ENCODE results near the gene MEI4. TPM values are rescaled to one million over a fixed set of nuclear protein-coding genes. Genes with fewer than 3 reads are reported as not detected.
"Not testable (repeated sequence)": the region's sequence is repeated elsewhere in the genome, so short reads cannot be mapped to it uniquely, and the experiment has no call there.

Gene MEI4
- total RNA-seq, 1 donor from 2014 or later, result not detected

DNA sequence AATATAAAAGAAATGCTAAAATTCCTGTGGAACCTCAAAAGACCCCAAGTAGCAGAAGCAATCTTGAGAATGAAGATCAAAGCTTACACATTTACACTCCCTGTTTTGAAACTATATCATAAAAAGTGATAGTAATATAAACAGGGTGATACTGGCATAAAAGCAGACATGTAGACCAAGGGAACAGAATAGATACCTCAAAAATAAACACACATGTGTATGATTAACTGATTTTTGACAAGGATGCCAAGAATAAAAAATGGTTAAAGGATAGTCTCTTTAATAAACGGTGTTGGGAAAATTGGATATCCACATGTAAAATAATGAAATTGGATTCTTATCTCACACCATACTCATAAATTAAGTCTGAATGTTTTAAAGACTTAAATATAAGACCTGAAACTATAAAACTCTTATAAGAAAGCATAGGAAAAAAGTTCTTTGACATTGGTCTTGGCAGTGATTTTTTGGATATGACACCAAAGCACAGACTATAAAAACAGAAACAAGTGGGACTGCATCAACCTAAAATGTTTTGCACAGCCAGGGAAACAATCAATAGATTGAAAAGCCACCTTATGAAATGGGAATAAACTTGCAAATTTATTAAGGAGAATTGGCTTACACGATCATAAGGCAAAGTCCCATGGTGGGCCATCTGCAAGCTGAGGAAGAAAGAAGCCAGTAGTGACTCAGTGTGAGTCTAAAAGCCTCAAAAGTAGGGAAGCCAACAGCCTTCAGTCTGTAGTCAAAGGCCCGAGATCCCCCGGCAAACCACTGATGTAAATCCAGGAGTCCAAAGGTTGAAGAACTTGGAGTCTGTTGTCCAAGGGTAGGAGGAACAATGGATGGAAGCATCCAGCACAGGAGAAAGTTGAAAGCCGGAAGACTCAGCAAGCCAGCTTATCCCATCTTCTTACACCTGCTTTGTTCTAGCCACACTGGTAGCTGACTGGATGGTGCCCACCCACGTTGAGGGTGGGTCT lies 144.3 kb downstream of the MEI4 start:
- H3K9me3 ChIP-seq (ENCODE audit: control insufficient read depth in 3 of 3, low read length in 3 of 3), result peaks cover 0 to 4% (median 0%) of the 10 kb centered on the region in 3 donors
- H3K4me3 ChIP-seq (ENCODE audit: low read length in 3 of 3), result no peak overlapping the region
- H3K9ac ChIP-seq (ENCODE audit: low read depth in 1 of 3, low read length in 3 of 3), result no peak overlapping the region
- no peaks in the 10 kb centered on the region for H3K4me1 ChIP-seq (ENCODE audit: control insufficient read depth in 3 of 3, insufficient read depth in 3 of 3, low read length in 3 of 3)
- H3K27ac ChIP-seq (ENCODE audit: low read depth, low read length), result no peak overlapping the region
- no peaks in the 10 kb centered on the region for H3K27me3 ChIP-seq (ENCODE audit: control insufficient read depth in 3 of 3, insufficient read depth in 3 of 3, low read length in 3 of 3)
- H3K36me3 ChIP-seq (ENCODE audit: control insufficient read depth in 3 of 3, insufficient read depth in 3 of 3, low read length in 3 of 3), result no peaks in the 10 kb centered on the region

GRCh38 chr6:77812304-77812703 lies 159.5 kb downstream of the MEI4 start:
- Histone ChIP-seq H3K4me1 (ENCODE audit: control insufficient read depth in 3 of 3, insufficient read depth in 3 of 3, low read length in 3 of 3) (no peaks in the 10 kb centered on the region), H3K9ac (ENCODE audit: low read depth in 1 of 3, low read length in 3 of 3) (no peak overlapping the region)

GRCh38 chr6:77813090-77813489 lies 160.3 kb downstream of the MEI4 start:
- Histone ChIP-seq H3K27ac (ENCODE audit: low read depth, low read length) (no peak overlapping the region), H3K9ac (ENCODE audit: low read depth in 1 of 3, low read length in 3 of 3) (no peak overlapping the region), H3K4me1 (ENCODE audit: control insufficient read depth in 3 of 3, insufficient read depth in 3 of 3, low read length in 3 of 3) (no peaks in the 10 kb centered on the region), H3K27me3 (ENCODE audit: control insufficient read depth in 3 of 3, insufficient read depth in 3 of 3, low read length in 3 of 3) (no peaks in the 10 kb centered on the region), H3K36me3 (ENCODE audit: control insufficient read depth in 3 of 3, insufficient read depth in 3 of 3, low read length in 3 of 3) (no peaks in the 10 kb centered on the region), H3K9me3 (ENCODE audit: control insufficient read depth in 3 of 3, low read length in 3 of 3) (no peaks in the 10 kb centered on the region), H3K4me3 (ENCODE audit: low read length in 3 of 3) (no peak overlapping the region)

More at GRCh38 chr6:77812304-77812703, 159.5 kb downstream of the MEI4 start:
- no peaks in the 10 kb centered on the region for H3K36me3 ChIP-seq (ENCODE audit: control insufficient read depth in 3 of 3, insufficient read depth in 3 of 3, low read length in 3 of 3)
- no peak overlapping the region for H3K4me3 ChIP-seq (ENCODE audit: low read length in 3 of 3)
- H3K27ac ChIP-seq (ENCODE audit: low read depth, low read length), result no peak overlapping the region
- H3K9me3 ChIP-seq (ENCODE audit: control insufficient read depth in 3 of 3, low read length in 3 of 3), result no peaks in the 10 kb centered on the region
- H3K27me3 ChIP-seq (ENCODE audit: control insufficient read depth in 3 of 3, insufficient read depth in 3 of 3, low read length in 3 of 3), result no peaks in the 10 kb centered on the region

GRCh38 chr6:77814119-77814518 lies 161.3 kb downstream of the MEI4 start:
- no peaks in the 10 kb centered on the region for H3K4me1 ChIP-seq (ENCODE audit: control insufficient read depth in 3 of 3, insufficient read depth in 3 of 3, low read length in 3 of 3)

GRCh38 chr6:77815531-77815930 lies 162.7 kb downstream of the MEI4 start:
- Histone ChIP-seq H3K4me1 (ENCODE audit: control insufficient read depth in 3 of 3, insufficient read depth in 3 of 3, low read length in 3 of 3) (no peaks in the 10 kb centered on the region), H3K4me3 (ENCODE audit: low read length in 3 of 3) (no peak overlapping the region), H3K27ac (ENCODE audit: low read depth, low read length) (no peak overlapping the region), H3K27me3 (ENCODE audit: control insufficient read depth in 3 of 3, insufficient read depth in 3 of 3, low read length in 3 of 3) (no peaks in the 10 kb centered on the region), H3K9ac (ENCODE audit: low read depth in 1 of 3, low read length in 3 of 3) (no peak overlapping the region), H3K36me3 (ENCODE audit: control insufficient read depth in 3 of 3, insufficient read depth in 3 of 3, low read length in 3 of 3) (no peaks in the 10 kb centered on the region), H3K9me3 (ENCODE audit: control insufficient read depth in 3 of 3, low read length in 3 of 3) (no peaks in the 10 kb centered on the region)

More at GRCh38 chr6:77814119-77814518, 161.3 kb downstream of the MEI4 start:
- Histone ChIP-seq H3K27ac (ENCODE audit: low read depth, low read length) (no peak overlapping the region), H3K4me3 (ENCODE audit: low read length in 3 of 3) (no peak overlapping the region), H3K9ac (ENCODE audit: low read depth in 1 of 3, low read length in 3 of 3) (no peak overlapping the region), H3K36me3 (ENCODE audit: control insufficient read depth in 3 of 3, insufficient read depth in 3 of 3, low read length in 3 of 3) (no peaks in the 10 kb centered on the region), H3K9me3 (ENCODE audit: control insufficient read depth in 3 of 3, low read length in 3 of 3) (no peaks in the 10 kb centered on the region), H3K27me3 (ENCODE audit: control insufficient read depth in 3 of 3, insufficient read depth in 3 of 3, low read length in 3 of 3) (no peaks in the 10 kb centered on the region)

DNA sequence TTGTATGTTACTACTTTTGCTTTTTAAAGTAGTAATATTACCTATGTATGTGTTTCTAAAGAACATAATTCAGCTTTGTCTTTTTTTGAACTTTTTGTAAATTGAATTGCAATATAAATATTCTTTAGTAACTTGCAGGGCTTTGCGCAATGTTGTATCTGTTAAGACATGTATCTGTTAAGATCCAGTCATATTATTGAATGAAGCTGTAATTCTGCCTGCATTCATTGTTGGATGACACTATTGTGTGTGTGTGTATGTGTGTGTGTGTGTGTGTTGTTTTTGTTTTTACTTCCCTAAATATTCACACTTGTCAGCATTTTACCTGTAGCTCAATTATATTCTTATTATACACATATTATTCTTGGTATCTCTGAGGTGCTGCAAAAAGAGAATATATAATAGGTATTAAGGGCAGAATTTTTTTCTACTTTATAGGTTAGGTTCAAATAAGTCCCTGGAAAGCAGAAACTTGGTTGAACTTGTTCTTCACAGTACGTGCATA lies 164.0 kb downstream of the MEI4 start:
- Histone ChIP-seq H3K9ac (ENCODE audit: low read depth in 1 of 3, low read length in 3 of 3) (no peak overlapping the region), H3K4me3 (ENCODE audit: low read length in 3 of 3) (no peak overlapping the region), H3K27me3 (ENCODE audit: control insufficient read depth in 3 of 3, insufficient read depth in 3 of 3, low read length in 3 of 3) (no peaks in the 10 kb centered on the region), H3K4me1 (ENCODE audit: control insufficient read depth in 3 of 3, insufficient read depth in 3 of 3, low read length in 3 of 3) (no peaks in the 10 kb centered on the region), H3K9me3 (ENCODE audit: control insufficient read depth in 3 of 3, low read length in 3 of 3) (no peaks in the 10 kb centered on the region), H3K27ac (ENCODE audit: low read depth, low read length) (no peak overlapping the region), H3K36me3 (ENCODE audit: control insufficient read depth in 3 of 3, insufficient read depth in 3 of 3, low read length in 3 of 3) (no peaks in the 10 kb centered on the region)

DNA sequence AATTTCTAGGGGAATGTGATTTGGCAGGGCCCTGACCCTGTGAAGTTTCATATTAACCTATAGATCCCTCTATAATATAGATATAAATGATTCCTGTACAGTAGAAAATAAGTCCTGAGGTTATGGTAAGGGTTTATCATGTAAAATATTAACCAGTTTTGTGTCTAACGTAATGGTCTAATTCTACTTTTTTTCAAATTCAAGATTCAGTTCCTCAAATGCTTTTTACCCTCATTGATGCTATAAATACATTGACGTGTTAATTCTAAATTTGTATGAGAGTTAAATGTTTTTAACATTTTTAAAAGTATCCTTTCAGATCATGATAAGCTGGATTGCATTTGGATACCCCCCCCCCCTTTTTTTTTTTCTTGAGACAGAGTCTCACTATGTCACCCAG lies 169.4 kb downstream of the MEI4 start:
- Histone ChIP-seq H3K9ac (ENCODE audit: low read depth in 1 of 3, low read length in 3 of 3) (no peak overlapping the region), H3K4me3 (ENCODE audit: low read length in 3 of 3) (no peak overlapping the region), H3K36me3 (ENCODE audit: control insufficient read depth in 3 of 3, insufficient read depth in 3 of 3, low read length in 3 of 3) (no peaks in the 10 kb centered on the region), H3K27ac (ENCODE audit: low read depth, low read length) (no peak overlapping the region), H3K4me1 (ENCODE audit: control insufficient read depth in 3 of 3, insufficient read depth in 3 of 3, low read length in 3 of 3) (no peaks in the 10 kb centered on the region), H3K27me3 (ENCODE audit: control insufficient read depth in 3 of 3, insufficient read depth in 3 of 3, low read length in 3 of 3) (no peaks in the 10 kb centered on the region), H3K9me3 (ENCODE audit: control insufficient read depth in 3 of 3, low read length in 3 of 3) (peaks cover 0 to 3% (median 0%) of the 10 kb centered on the region in 3 donors)

- no peak overlapping the region for H3K27ac ChIP-seq (ENCODE audit: low read depth, low read length)
- no peak overlapping the region for H3K4me3 ChIP-seq (ENCODE audit: low read length in 3 of 3)
- H3K4me1 ChIP-seq (ENCODE audit: control insufficient read depth in 3 of 3, insufficient read depth in 3 of 3, low read length in 3 of 3), result no peaks in the 10 kb centered on the region
- H3K36me3 ChIP-seq (ENCODE audit: control insufficient read depth in 3 of 3, insufficient read depth in 3 of 3, low read length in 3 of 3), result no peaks in the 10 kb centered on the region
- peaks cover 0 to 3% (median 0%) of the 10 kb centered on the region in 3 donors for H3K9me3 ChIP-seq (ENCODE audit: control insufficient read depth in 3 of 3, low read length in 3 of 3)
- H3K27me3 ChIP-seq (ENCODE audit: control insufficient read depth in 3 of 3, insufficient read depth in 3 of 3, low read length in 3 of 3), result no peaks in the 10 kb centered on the region
- H3K9ac ChIP-seq (ENCODE audit: low read depth in 1 of 3, low read length in 3 of 3), result no peak overlapping the region
These were observed 172.4 kb downstream of the MEI4 start for GRCh38 chr6:77825204-77825603.

DNA sequence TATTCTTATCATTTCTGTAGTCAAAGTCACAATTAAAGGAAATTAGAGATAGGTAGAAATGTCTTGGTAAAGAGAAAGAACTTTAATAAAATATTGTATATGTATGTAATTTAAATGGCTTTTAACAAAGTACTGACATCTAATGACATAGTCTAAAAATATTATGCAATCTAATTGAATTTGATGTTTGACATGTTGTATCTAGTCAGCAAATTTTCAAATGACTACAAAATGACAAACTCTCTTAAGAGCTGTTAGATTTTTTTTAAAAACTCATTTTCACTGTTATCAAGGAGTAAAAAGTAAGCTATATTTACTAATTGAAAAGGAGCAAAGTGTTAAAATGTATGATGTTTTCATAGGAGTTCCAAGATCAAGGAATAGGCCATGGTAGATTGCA lies 176.9 kb downstream of the MEI4 start:
- Histone ChIP-seq H3K9me3 (ENCODE audit: control insufficient read depth in 3 of 3, low read length in 3 of 3) (peaks cover 0 to 3% (median 0%) of the 10 kb centered on the region in 3 donors), H3K36me3 (ENCODE audit: control insufficient read depth in 3 of 3, insufficient read depth in 3 of 3, low read length in 3 of 3) (no peaks in the 10 kb centered on the region), H3K27me3 (ENCODE audit: control insufficient read depth in 3 of 3, insufficient read depth in 3 of 3, low read length in 3 of 3) (no peaks in the 10 kb centered on the region), H3K4me1 (ENCODE audit: control insufficient read depth in 3 of 3, insufficient read depth in 3 of 3, low read length in 3 of 3) (no peaks in the 10 kb centered on the region), H3K9ac (ENCODE audit: low read depth in 1 of 3, low read length in 3 of 3) (no peak overlapping the region), H3K4me3 (ENCODE audit: low read length in 3 of 3) (no peak overlapping the region), H3K27ac (ENCODE audit: low read depth, low read length) (no peak overlapping the region)

- not testable (repeated sequence) for H3K4me3 ChIP-seq (ENCODE audit: low read length in 3 of 3); H3K27ac ChIP-seq (ENCODE audit: low read depth, low read length); H3K36me3 ChIP-seq (ENCODE audit: control insufficient read depth in 3 of 3, insufficient read depth in 3 of 3, low read length in 3 of 3); H3K9ac ChIP-seq (ENCODE audit: low read depth in 1 of 3, low read length in 3 of 3); H3K27me3 ChIP-seq (ENCODE audit: control insufficient read depth in 3 of 3, insufficient read depth in 3 of 3, low read length in 3 of 3); H3K4me1 ChIP-seq (ENCODE audit: control insufficient read depth in 3 of 3, insufficient read depth in 3 of 3, low read length in 3 of 3); H3K9me3 ChIP-seq (ENCODE audit: control insufficient read depth in 3 of 3, low read length in 3 of 3)
These were observed 180.9 kb downstream of the MEI4 start for GRCh38 chr6:77833749-77834148.

Measured in skeletal muscle tissue (tissue), 4 donors.